HG03558 (cell line): ENCODE results near the gene CTAG1B.
"Not testable (repeated sequence)": the region's sequence is repeated elsewhere in the genome, so short reads cannot be mapped to it uniquely, and the experiment has no call there.

ENCODE experiments used
- ATAC-seq: cut with Tn5 transposase; IDR thresholded peaks from one replicate; pipeline ENCODE4 v1.9.1; 2021; ENCODE audit warnings: moderate number of reproducible peaks; ENCODE audit not compliant: unreplicated experiment; ENCODE audit errors: extremely low read depth

Gene CTAG1B

GRCh38 chrX:154630949-154631348, 11.9 kb upstream of the CTAG1B start:
- not testable (repeated sequence) for ATAC-seq

GRCh38 chrX:154628960-154629359, 9.9 kb upstream of the CTAG1B start:
- ATAC-seq, result not testable (repeated sequence)

GRCh38 chrX:154620767-154621414, 1.8 kb upstream of the CTAG1B start:
- ATAC-seq, result not testable (repeated sequence)

GRCh38 chrX:154613586-154613985, 5.5 kb downstream of the CTAG1B start:
- ATAC-seq, result not testable (repeated sequence)

- not testable (repeated sequence) for ATAC-seq
These were observed 7.9 kb downstream of the CTAG1B start for GRCh38 chrX:154611146-154611545.

- ATAC-seq, result not testable (repeated sequence)
These were observed 10.3 kb downstream of the CTAG1B start for GRCh38 chrX:154608823-154609222.

- ATAC-seq, result not testable (repeated sequence)
These were observed 11.1 kb downstream of the CTAG1B start for GRCh38 chrX:154607976-154608375.

GRCh38 chrX:154607370-154607769, 11.7 kb downstream of the CTAG1B start:
- no peak for ATAC-seq

- ATAC-seq, result no peak
These were observed 13.5 kb downstream of the CTAG1B start for GRCh38 chrX:154605566-154605965.

- ATAC-seq, result no peak
These were observed 15.3 kb downstream of the CTAG1B start for GRCh38 chrX:154603438-154604430.

GRCh38 chrX:154602766-154603437, 16.2 kb downstream of the CTAG1B start:
- ATAC-seq, result no peak

GRCh38 chrX:154602226-154602625, 16.9 kb downstream of the CTAG1B start:
- no peak for ATAC-seq

- ATAC-seq, result no peak
These were observed 18.2 kb downstream of the CTAG1B start for GRCh38 chrX:154600759-154601374.

- ATAC-seq, result no peak
These were observed 19.6 kb downstream of the CTAG1B start for GRCh38 chrX:154599531-154599930.

GRCh38 chrX:154598656-154599055, 20.4 kb downstream of the CTAG1B start:
- ATAC-seq, result no peak

GRCh38 chrX:154597221-154597620, 21.9 kb downstream of the CTAG1B start:
- ATAC-seq, result no peak

GRCh38 chrX:154596290-154596929, 22.7 kb downstream of the CTAG1B start:
- no peak for ATAC-seq

- no peak for ATAC-seq
These were observed 23.4 kb downstream of the CTAG1B start for GRCh38 chrX:154595559-154596249.

- no peak for ATAC-seq
These were observed 24.6 kb downstream of the CTAG1B start for GRCh38 chrX:154594491-154594890.
